A673 (cell line): ENCODE data around the gene CKAP2L. TPM values are rescaled to one million over a fixed set of nuclear protein-coding genes. Genes with fewer than 3 reads are reported as not detected.

Source experiments
- BruUV-seq: library from RNA; stranded (reverse); fragments of 400-500 nt; replicated peaks from 2 replicates; lab custom pipeline; 2021; lab: Mats Ljungman, UMichigan
- CTCF ChIA-PET: fragments of 300-600 bp; sonication (Branson Sonifier 250); formaldehyde crosslinking; loops from one replicate; lab custom pipeline; 2022; ENCODE audit warnings: antibody characterized with exemption; lab: Charles Lee
- POLR2A ChIA-PET: fragments of 300-600 bp; sonication (Branson Sonifier 250); formaldehyde crosslinking; loops from one replicate; lab custom pipeline; 2022; ENCODE audit warnings: antibody characterized with exemption; ENCODE audit not compliant: low non-redundant PET; lab: Charles Lee
- DNase-seq: peaks from one replicate; pipeline ENCODE4 v3.0.0-alpha.2; 2015; ENCODE audit warnings: low spot score
- H3K27ac ChIP-seq: fragments of 200-600 bp; sonication (generic); 2 replicates; pipeline ENCODE4 v1.5.1; 2016; ENCODE audit warnings: mixed run types, low read depth, mild to moderate bottlenecking, mixed read lengths, antibody characterized with exemption, low read length; ENCODE audit not compliant: poor library complexity, severe bottlenecking
- H3K27me3 ChIP-seq: fragments of 200-600 bp; sonication (generic); replicated peaks from 2 replicates; pipeline ENCODE4 v1.6.1; 2017; ENCODE audit warnings: mixed run types, low read depth, mild to moderate bottlenecking, mixed read lengths, antibody characterized with exemption, low read length; ENCODE audit not compliant: insufficient read depth, poor library complexity
- H3K36me3 ChIP-seq: fragments of 200-600 bp; sonication (generic); 2 replicates; pipeline ENCODE4 v1.6.1; 2016; ENCODE audit warnings: mixed run types, mild to moderate bottlenecking, mixed read lengths, antibody characterized with exemption, low read length; ENCODE audit not compliant: insufficient read depth, poor library complexity, severe bottlenecking
- H3K4me1 ChIP-seq: fragments of 200-600 bp; sonication (generic); 2 replicates; pipeline ENCODE4 v1.6.1; 2017; ENCODE audit warnings: mixed run types, mild to moderate bottlenecking, mixed read lengths, antibody characterized with exemption, low read length; ENCODE audit not compliant: insufficient read depth, poor library complexity, severe bottlenecking
- H3K4me3 ChIP-seq: fragments of 200-600 bp; sonication (generic); 2 replicates; pipeline ENCODE4 v1.5.1; 2016; ENCODE audit warnings: low read depth, mixed run types, mild to moderate bottlenecking, mixed read lengths, low read length; ENCODE audit not compliant: poor library complexity, severe bottlenecking
- H3K9me3 ChIP-seq: fragments of 200-600 bp; sonication (generic); 2 replicates; pipeline ENCODE4 v1.6.1; 2016; ENCODE audit warnings: mixed run types, low read depth, mild to moderate bottlenecking, mixed read lengths, antibody characterized with exemption, low read length; ENCODE audit not compliant: poor library complexity, severe bottlenecking
- EZH2 ChIP-seq: fragments of 200-600 bp; sonication (generic); IDR thresholded peaks from 2 replicates; pipeline ENCODE4 v1.6.1; 2017; ENCODE audit warnings: borderline replicate concordance, low read depth, mild to moderate bottlenecking, mixed read lengths, antibody characterized with exemption, low read length; ENCODE audit not compliant: poor library complexity, severe bottlenecking
- intact Hi-C: fragments of 100-400 bp; cut with micrococcal nuclease; formaldehyde crosslinking; loops from one replicate; pipeline ENCODE4 v1.10.0; 2022; ENCODE audit not compliant: unreplicated experiment
- total RNA-seq: library from RNA; stranded (reverse); gene quantifications from 2 replicates; pipeline ENCODE4 v1.2.3, GENCODE V29; 2021
- TF ChIP-seq, protein P1 (sequence below): fragments of 300-800, 200-600 bp; sonication (generic); conservative IDR thresholded peaks from 2 replicates; pipeline ENCODE4 v1.5.1; 2017; ENCODE audit warnings: low read depth, mild to moderate bottlenecking, antibody characterized with exemption, low read length, moderate library complexity, mixed read lengths

The CKAP2L gene
- total RNA-seq, 1 experiment from 2014 or later = 49.6 TPM

DNA sequence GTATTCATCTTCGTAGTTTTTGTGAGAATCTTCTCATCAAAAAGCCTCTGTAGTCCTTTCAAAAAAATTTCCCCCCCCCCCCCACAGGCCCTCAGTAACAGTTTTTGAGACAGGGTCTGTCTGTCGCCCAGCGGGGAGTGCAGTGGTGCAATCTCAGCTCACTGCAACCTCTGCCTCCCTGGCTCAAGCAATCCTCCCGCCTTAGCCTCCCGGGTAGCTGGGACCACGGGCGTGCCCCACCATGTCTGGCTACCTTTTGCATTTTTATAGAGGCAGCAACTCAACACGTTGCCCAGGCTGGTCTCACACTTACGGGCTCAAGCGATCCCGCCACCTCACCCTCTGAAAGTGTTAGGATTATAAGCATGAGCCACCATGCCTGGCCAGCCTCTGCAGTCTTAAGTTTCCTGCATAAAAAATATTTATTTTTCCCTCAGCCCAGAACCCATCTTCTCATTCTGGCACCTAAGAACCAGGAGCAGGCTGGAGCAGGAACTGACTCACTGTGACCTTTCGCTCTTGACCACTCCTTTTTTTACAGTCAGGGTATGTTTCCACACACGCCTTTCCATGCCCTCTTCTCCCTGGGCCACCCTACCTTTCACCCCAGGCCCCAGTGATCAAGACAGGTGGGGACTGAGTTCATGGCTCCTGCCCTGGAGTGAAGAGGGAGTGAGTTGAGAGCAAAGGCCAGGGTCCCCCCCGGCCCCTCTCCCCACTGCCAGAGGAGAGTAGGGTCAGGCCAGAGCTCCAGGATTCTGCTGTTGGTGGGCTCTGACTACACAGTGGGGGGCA lies 76.1 kb downstream of the CKAP2L start:
- DNase-seq = no peak
- no peaks in the 10 kb centered on the region for H3K9me3 ChIP-seq
- H3K27ac ChIP-seq = no peak overlapping the region
- no peaks in the 10 kb centered on the region for H3K36me3 ChIP-seq
- intact Hi-C loops = no loop called here
- no TSS peak for BruUV-seq
- no peak for TF ChIP-seq EZH2
- TF ChIP-seq, protein P1, sequence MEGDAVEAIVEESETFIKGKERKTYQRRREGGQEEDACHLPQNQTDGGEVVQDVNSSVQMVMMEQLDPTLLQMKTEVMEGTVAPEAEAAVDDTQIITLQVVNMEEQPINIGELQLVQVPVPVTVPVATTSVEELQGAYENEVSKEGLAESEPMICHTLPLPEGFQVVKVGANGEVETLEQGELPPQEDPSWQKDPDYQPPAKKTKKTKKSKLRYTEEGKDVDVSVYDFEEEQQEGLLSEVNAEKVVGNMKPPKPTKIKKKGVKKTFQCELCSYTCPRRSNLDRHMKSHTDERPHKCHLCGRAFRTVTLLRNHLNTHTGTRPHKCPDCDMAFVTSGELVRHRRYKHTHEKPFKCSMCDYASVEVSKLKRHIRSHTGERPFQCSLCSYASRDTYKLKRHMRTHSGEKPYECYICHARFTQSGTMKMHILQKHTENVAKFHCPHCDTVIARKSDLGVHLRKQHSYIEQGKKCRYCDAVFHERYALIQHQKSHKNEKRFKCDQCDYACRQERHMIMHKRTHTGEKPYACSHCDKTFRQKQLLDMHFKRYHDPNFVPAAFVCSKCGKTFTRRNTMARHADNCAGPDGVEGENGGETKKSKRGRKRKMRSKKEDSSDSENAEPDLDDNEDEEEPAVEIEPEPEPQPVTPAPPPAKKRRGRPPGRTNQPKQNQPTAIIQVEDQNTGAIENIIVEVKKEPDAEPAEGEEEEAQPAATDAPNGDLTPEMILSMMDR = no peak
- no peaks in the 10 kb centered on the region for H3K27me3 ChIP-seq
- CTCF ChIA-PET = no interaction called here
- H3K4me1 ChIP-seq = no peaks in the 10 kb centered on the region
- POLR2A ChIA-PET = no interaction called here
- H3K4me3 ChIP-seq = no peak overlapping the region

GRCh38 chr2:112687522-112687921 lies 76.9 kb downstream of the CKAP2L start:
- BruUV-seq = no TSS peak
- intact Hi-C loops = no loop called here
- CTCF ChIA-PET = no interaction called here
- Histone ChIP-seq H3K27ac (no peak overlapping the region), H3K4me1 (no peaks in the 10 kb centered on the region), H3K9me3 (no peaks in the 10 kb centered on the region), H3K27me3 (no peaks in the 10 kb centered on the region), H3K4me3 (no peak overlapping the region), H3K36me3 (no peaks in the 10 kb centered on the region)
- no peak for TF ChIP-seq EZH2
- TF ChIP-seq, protein P1 = no peak
- no peak for DNase-seq
- POLR2A ChIA-PET = no interaction called here

Other genes with a start within 250 kb of the CKAP2L start
- gene POLR1B, start 222.1 kb downstream of the CKAP2L start, total RNA-seq = 53.9 and 70.0 TPM in 2 replicates
- 37.1 and 41.4 TPM in 2 replicates for gene CHCHD5, start 180.0 kb downstream of the CKAP2L start, total RNA-seq
- gene SLC20A1, start 118.7 kb downstream of the CKAP2L start, total RNA-seq = 120 and 148 TPM in 2 replicates
- gene NT5DC4, start 43.6 kb downstream of the CKAP2L start, total RNA-seq = not detected in 2 replicates
- gene IL1A, start 19.9 kb upstream of the CKAP2L start, total RNA-seq = 5.4 and 6.3 TPM in 2 replicates
- 1.3 and 2.1 TPM in 2 replicates for gene IL1B, start 72.2 kb upstream of the CKAP2L start, total RNA-seq
- gene IL37, start 146.6 kb upstream of the CKAP2L start, total RNA-seq = not detected in 2 replicates
- gene IL36G, start 213.4 kb upstream of the CKAP2L start, total RNA-seq = not detected in 2 replicates
- gene IL36A, start 240.8 kb upstream of the CKAP2L start, total RNA-seq = not detected in 2 replicates